ENCODE measurements around the gene TRPM3.

DNA sequence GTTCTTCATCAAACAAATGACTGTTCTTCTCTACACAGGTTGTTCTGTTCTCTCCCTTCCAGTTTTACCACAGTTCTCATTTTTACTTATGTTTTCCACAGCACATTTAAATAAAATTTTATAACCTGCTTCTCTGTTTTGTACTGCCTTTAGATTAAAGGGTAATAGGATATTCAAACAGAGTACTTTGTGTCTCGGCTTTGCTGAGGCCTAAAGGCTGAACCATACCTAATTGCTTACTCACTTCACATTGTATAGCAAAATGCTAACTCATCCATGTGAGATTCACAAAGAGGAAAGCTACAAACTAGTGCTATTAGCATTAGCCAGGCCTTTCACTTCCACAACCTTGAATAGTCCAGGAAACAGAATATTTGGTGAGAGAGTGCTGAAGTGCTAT, 200.3 kb downstream of the TRPM3 start:
- TF ChIP-seq EZH2 (IDR thresholded peaks at IDR 0.05; ENCODE audit: borderline replicate concordance, insufficient read depth, low read depth, low read length, poor library complexity, severe bottlenecking) = no peak
- TF ChIP-seq, protein P1, sequence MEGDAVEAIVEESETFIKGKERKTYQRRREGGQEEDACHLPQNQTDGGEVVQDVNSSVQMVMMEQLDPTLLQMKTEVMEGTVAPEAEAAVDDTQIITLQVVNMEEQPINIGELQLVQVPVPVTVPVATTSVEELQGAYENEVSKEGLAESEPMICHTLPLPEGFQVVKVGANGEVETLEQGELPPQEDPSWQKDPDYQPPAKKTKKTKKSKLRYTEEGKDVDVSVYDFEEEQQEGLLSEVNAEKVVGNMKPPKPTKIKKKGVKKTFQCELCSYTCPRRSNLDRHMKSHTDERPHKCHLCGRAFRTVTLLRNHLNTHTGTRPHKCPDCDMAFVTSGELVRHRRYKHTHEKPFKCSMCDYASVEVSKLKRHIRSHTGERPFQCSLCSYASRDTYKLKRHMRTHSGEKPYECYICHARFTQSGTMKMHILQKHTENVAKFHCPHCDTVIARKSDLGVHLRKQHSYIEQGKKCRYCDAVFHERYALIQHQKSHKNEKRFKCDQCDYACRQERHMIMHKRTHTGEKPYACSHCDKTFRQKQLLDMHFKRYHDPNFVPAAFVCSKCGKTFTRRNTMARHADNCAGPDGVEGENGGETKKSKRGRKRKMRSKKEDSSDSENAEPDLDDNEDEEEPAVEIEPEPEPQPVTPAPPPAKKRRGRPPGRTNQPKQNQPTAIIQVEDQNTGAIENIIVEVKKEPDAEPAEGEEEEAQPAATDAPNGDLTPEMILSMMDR (IDR thresholded peaks at IDR 0.05) = no peak
